GM21360 (cell line): ENCODE results near the gene DAG1.

Experiments used
- ATAC-seq: cut with Tn5 transposase; IDR thresholded peaks from one replicate; pipeline ENCODE4 v1.9.1; 2021; ENCODE audit warnings: mild to moderate bottlenecking, moderate library complexity; ENCODE audit not compliant: unreplicated experiment

Gene DAG1

DNA sequence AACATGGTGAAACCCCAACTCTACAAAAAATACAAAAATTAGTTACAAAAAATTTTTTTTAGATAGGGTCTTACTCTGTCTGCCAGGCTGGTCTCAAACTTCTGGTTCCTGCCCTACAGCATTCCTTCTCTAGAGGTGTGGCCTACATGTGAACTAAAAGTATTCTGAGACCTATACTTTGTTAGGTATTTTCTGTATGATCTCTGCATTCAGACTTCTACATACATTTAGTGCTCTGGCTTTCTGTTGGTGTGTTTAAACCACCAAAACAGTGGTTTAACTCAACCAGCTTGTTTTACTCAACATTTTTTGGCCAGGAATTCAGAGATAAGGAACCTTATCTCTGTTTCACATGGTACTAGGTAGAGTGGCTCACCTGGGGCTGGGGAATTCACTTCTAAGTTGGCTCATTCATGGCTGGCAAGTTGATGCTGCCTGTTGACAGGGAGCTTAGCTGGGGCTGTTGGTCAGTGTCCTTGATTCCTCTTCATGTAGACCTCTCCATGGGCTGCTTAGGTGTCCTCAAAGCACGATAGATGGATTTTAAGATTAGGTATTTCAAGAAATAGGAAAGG is 42.8 kb downstream of the DAG1 start:
- ATAC-seq: no peak

- no peak for ATAC-seq
These were observed 43.5 kb downstream of the DAG1 start for GRCh38 chr3:49513494-49514124.

DNA sequence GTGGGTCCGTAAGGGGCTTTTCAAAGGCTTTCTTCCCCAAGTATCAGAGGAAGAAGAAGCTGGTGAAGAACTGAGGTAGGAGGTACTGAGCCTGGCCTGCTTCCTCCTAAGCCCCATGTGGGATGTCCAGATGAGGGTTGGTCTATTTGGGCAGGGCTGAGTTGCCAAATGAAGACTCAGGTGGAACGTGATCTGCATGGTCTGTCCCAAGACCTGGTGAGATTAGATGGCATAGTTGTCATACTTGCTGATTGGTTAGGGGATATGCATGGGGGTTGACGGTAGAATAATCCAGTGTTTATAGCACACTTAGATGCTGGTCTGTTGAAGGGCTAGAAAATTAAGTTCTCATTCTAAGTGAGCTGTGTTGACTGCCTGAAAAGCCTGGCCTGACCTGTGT is 47.9 kb downstream of the DAG1 start:
- no peak for ATAC-seq

DNA sequence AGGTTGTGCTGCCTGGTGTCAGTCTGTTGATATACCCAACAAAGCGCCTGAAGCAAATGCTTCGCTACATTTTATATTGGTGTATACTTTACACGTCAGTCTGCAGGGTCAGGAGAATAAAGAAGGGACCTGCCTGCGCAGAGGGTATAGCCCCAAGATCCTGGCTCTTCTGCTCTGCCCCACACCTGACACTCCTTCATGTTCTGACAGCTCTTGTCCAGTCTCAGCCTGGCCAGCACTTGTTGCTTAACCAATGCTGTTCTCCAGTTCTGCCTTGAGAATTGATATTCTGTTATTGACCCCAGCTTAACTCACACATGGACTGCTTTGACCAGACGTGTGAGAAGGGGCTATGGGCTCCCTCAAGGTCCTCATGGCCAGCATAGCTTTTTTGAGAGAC is 48.4 kb downstream of the DAG1 start:
- no peak for ATAC-seq

GRCh38 chr3:49519296-49519695 is 49.2 kb downstream of the DAG1 start:
- ATAC-seq: no peak

DNA sequence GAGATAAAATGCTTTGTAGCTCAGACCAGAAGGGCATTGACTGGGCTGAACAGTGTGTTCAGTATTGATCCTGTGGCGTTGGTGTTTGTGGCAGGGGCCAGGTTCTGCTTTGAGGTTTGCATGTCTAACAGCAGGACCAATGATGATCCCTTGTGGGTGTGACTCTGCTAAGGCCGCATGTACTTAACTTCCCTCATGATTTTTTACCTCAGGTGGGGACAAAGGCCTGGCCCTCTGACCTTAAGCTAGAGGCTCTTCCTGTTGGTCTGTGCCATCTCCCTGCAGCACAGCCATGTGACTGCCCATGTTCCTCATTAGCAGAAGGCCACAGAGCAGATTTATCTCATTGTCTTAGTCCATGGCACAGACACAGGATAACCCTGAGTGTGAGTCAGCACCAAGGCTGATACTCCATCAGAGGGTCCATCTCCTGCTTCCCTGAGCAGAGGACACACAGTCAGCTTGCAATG is 49.9 kb downstream of the DAG1 start:
- no peak for ATAC-seq

DNA sequence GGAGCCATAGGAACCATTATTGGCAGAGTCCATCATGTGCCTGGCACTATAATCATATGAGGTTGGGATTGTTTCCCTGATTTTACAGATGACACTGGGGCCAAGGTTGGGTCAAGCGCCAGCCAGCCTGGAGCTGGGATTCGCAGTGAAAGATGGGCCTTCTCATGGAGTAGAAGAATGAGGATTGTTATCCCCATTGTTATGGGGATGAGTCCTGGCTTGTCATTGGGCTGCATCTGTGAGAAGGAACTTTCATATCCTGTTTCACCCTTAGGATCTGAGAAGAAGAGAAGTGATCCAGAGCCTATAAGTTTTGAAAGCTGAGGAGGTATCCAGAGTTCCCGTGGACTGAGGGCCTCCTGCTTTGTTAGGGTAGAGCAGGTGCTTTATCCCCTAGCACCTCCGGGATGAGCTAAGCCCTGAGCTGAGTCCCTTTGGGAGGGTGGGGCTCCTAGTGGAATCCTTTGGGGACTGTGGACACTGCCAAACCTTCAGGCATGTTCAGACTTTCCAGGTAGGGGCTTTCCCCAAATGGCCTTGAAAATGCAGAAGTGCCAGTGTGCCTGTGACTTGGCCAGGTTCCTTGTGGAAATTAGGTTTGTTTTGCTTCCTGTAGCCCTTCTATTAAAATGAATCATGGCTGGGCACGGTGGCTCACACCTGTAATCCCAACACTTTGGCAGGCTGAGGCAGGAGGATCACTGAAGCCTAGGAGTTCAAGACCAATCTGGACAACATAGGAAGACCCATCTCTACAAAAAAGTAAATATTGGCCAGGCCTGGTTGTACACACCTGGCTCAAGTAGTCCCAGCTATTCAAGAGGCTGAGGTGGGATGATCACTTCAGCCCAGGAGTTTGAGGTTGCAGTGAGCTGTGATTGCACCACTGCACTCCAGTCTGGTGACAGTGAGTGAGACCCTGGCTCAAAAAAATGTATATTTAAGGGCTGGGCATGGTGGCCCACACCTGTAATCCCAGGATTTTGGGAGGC is 54.0 kb downstream of the DAG1 start:
- no peak for ATAC-seq

DNA sequence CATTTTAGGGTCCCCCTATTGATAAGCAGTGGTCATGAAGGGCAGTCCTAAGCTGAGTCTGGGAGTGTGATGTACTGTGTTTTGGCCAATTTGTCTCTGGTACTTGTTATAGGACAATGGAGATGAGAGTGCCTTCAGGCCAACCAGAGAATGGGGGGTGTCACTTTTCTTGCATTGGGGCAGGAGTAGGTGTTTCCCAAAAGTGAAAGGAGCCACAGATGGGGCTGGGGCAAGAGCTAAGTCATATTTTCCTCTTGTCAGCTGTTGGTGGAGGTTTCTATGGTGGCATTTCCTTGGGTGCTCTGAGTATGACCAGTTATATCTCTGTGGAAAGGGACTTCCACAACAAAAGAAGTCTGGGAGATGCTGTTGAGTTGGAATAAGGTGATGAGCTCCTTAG is 59.5 kb downstream of the DAG1 start:
- ATAC-seq: no peak

GRCh38 chr3:49530231-49530630 is 60.2 kb downstream of the DAG1 start:
- ATAC-seq: no peak

- no peak for ATAC-seq
These were observed 60.6 kb downstream of the DAG1 start for GRCh38 chr3:49530701-49531100.

DNA sequence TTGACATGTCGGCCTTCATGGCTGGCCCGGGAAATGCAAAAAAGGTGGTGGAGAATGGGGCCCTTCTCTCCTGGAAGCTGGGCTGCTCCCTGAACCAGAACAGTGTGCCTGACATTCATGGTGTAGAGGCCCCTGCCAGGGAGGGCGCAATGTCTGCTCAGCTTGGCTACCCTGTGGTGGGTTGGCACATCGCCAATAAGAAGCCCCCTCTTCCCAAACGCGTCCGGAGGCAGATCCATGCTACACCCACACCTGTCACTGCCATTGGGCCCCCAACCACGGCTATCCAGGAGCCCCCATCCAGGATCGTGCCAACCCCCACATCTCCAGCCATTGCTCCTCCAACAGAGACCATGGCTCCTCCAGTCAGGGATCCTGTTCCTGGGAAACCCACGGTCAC is 61.2 kb downstream of the DAG1 start:
- ATAC-seq: no peak

DNA sequence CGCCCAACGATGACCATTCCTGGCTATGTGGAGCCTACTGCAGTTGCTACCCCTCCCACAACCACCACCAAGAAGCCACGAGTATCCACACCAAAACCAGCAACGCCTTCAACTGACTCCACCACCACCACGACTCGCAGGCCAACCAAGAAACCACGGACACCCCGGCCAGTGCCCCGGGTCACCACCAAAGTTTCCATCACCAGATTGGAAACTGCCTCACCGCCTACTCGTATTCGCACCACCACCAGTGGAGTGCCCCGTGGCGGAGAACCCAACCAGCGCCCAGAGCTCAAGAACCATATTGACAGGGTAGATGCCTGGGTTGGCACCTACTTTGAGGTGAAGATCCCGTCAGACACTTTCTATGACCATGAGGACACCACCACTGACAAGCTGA is 61.6 kb downstream of the DAG1 start:
- ATAC-seq: no peak

GRCh38 chr3:49533031-49533430 is 63.0 kb downstream of the DAG1 start:
- no peak for ATAC-seq

DNA sequence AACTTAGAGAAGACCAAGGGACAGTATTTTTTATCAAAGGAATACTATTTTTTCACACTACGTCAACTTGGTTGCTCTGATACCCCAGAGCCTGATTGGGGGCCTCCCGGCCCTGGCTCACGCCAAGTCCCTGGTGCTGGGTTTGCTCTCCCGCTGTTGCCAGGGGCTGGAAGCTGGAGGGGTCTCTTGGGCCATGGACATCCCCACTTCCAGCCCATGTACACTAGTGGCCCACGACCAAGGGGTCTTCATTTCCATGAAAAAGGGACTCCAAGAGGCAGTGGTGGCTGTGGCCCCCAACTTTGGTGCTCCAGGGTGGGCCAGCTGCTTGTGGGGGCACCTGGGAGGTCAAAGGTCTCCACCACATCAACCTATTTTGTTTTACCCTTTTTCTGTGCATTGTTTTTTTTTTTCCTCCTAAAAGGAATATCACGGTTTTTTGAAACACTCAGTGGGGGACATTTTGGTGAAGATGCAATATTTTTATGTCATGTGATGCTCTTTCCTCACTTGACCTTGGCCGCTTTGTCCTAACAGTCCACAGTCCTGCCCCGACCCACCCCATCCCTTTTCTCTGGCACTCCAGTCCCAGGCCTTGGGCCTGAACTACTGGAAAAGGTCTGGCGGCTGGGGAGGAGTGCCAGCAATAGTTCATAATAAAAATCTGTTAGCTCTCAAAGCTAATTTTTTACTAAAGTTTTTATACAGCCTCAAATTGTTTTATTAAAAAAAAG is 63.9 kb downstream of the DAG1 start:
- no peak for ATAC-seq

DNA sequence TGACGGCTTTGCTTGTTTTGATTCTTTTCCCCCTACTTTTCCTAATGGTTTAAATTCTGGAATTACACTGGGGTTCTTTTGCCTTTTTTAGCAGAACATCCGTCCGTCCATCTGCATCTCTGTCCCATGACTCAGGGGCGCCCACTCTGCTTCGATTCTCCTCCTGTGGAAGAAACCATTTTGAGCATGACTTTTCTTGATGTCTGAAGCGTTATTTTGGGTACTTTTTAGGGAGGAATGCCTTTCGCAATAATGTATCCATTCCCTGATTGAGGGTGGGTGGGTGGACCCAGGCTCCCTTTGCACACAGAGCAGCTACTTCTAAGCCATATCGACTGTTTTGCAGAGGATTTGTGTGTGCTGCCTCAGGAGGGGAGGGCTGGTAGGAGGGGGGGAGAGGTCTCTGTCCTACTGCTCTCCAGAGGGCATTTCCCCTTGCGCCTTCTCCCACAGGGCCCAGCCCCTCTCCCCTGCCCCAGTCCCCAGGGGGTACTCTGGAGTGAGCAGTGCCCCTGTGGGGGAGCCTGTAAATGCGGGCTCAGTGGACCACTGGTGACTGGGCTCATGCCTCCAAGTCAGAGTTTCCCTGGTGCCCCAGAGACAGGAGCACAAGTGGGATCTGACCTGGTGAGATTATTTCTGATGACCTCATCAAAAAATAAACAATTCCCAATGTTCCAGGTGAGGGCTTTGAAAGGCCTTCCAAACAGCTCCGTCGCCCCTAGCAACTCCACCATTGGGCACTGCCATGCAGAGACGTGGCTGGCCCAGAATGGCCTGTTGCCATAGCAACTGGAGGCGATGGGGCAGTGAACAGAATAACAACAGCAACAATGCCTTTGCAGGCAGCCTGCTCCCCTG is 64.7 kb downstream of the DAG1 start:
- ATAC-seq: no peak

- no peak for ATAC-seq
These were observed 66.2 kb downstream of the DAG1 start for GRCh38 chr3:49535971-49536874.

GRCh38 chr3:49536875-49537533 is 66.9 kb downstream of the DAG1 start:
- no peak for ATAC-seq

GRCh38 chr3:49539659-49540560 is 69.8 kb downstream of the DAG1 start:
- peak; percentile 90 for ATAC-seq
